ENCODE measurements around the gene RBM5. TPM values are rescaled to one million over a fixed set of nuclear protein-coding genes. Genes with fewer than 3 reads are reported as not detected.

RBM5 gene
- polyA plus RNA-seq, 1 donor (not counting 4 experiments of a cell fraction or from before 2014, with no cell fraction given), result 167 TPM

GRCh38 chr3:50100956-50101845 lies 12.5 kb downstream of the RBM5 start:
- Histone ChIP-seq H3K9me1 (ENCODE audit: control insufficient read depth, extremely low read depth, insufficient read depth, low read length) (no peaks in the 10 kb centered on the region), H3K79me2 (ENCODE audit: control insufficient read depth, insufficient read depth, low read length) (peaks cover 11% of the 10 kb centered on the region), H3K27me3 (ENCODE audit: control insufficient read depth, extremely low read depth, insufficient read depth, low read length) (no peaks in the 10 kb centered on the region), H2AFZ (ENCODE audit: control insufficient read depth, low read length) (no peak overlapping the region), H3K9ac (ENCODE audit: control insufficient read depth, extremely low read depth, insufficient read depth, low read length) (no peak overlapping the region), H3K4me1 (ENCODE audit: control insufficient read depth, extremely low read depth, insufficient read depth, low read length) (no peaks in the 10 kb centered on the region), H3K4me3 (ENCODE audit: control insufficient read depth in 2 of 3, extremely low read depth in 1 of 3, insufficient read depth in 2 of 3, low read depth in 1 of 3, low read length in 3 of 3) (no peak overlapping the region), H3K36me3 (ENCODE audit: control insufficient read depth in 2 of 2, extremely low read depth in 1 of 2, insufficient read depth in 2 of 2, low read length in 2 of 2) (peaks cover 37 to 67% of the 10 kb centered on the region in 2 experiments), H3K27ac (ENCODE audit: control insufficient read depth, insufficient read depth, low read length) (no peak overlapping the region), H3K4me2 (ENCODE audit: control insufficient read depth, extremely low read depth, insufficient read depth, low read depth, low read length) (no peak overlapping the region), H4K20me1 (ENCODE audit: control insufficient read depth, extremely low read depth, insufficient read depth, low read length) (no peaks in the 10 kb centered on the region), H3K9me3 (ENCODE audit: control insufficient read depth, low read depth, low read length) (no peaks in the 10 kb centered on the region)
- FAIRE-seq (no peak), DNase-seq (ENCODE audit: low read depth, low spot score) (no peak)
- no peak for TF ChIP-seq EZH2 (IDR thresholded peaks at IDR 0.05; ENCODE audit: low read length)
- TF ChIP-seq, protein P1, sequence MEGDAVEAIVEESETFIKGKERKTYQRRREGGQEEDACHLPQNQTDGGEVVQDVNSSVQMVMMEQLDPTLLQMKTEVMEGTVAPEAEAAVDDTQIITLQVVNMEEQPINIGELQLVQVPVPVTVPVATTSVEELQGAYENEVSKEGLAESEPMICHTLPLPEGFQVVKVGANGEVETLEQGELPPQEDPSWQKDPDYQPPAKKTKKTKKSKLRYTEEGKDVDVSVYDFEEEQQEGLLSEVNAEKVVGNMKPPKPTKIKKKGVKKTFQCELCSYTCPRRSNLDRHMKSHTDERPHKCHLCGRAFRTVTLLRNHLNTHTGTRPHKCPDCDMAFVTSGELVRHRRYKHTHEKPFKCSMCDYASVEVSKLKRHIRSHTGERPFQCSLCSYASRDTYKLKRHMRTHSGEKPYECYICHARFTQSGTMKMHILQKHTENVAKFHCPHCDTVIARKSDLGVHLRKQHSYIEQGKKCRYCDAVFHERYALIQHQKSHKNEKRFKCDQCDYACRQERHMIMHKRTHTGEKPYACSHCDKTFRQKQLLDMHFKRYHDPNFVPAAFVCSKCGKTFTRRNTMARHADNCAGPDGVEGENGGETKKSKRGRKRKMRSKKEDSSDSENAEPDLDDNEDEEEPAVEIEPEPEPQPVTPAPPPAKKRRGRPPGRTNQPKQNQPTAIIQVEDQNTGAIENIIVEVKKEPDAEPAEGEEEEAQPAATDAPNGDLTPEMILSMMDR (optimal IDR thresholded peaks at IDR 0.05 in 1 of 3, IDR thresholded peaks at IDR 0.05 in 1 of 3, conservative IDR thresholded peaks at IDR 0.05 in 1 of 3; ENCODE audit: extremely low read depth in 1 of 3, insufficient read depth in 2 of 3, low read length in 3 of 3), result no peak
- dilution Hi-C loops (cut with MboI; ENCODE audit: extremely low pct_ligation_motif_present, low sequenced_read_pairs), result no loop called here

- Histone ChIP-seq H3K36me3 (ENCODE audit: control insufficient read depth in 2 of 2, extremely low read depth in 1 of 2, insufficient read depth in 2 of 2, low read length in 2 of 2) (peaks cover 37 to 66% of the 10 kb centered on the region in 2 experiments), H3K4me3 (ENCODE audit: control insufficient read depth in 2 of 3, extremely low read depth in 1 of 3, insufficient read depth in 2 of 3, low read depth in 1 of 3, low read length in 3 of 3) (no peak overlapping the region), H3K9me3 (ENCODE audit: control insufficient read depth, low read depth, low read length) (no peaks in the 10 kb centered on the region), H4K20me1 (ENCODE audit: control insufficient read depth, extremely low read depth, insufficient read depth, low read length) (no peaks in the 10 kb centered on the region), H3K4me1 (ENCODE audit: control insufficient read depth, extremely low read depth, insufficient read depth, low read length) (no peaks in the 10 kb centered on the region), H3K9ac (ENCODE audit: control insufficient read depth, extremely low read depth, insufficient read depth, low read length) (no peak overlapping the region), H3K79me2 (ENCODE audit: control insufficient read depth, insufficient read depth, low read length) (peaks cover 4% of the 10 kb centered on the region), H3K27me3 (ENCODE audit: control insufficient read depth, extremely low read depth, insufficient read depth, low read length) (no peaks in the 10 kb centered on the region), H3K9me1 (ENCODE audit: control insufficient read depth, extremely low read depth, insufficient read depth, low read length) (no peaks in the 10 kb centered on the region), H2AFZ (ENCODE audit: control insufficient read depth, low read length) (no peak overlapping the region), H3K4me2 (ENCODE audit: control insufficient read depth, extremely low read depth, insufficient read depth, low read depth, low read length) (no peak overlapping the region), H3K27ac (ENCODE audit: control insufficient read depth, insufficient read depth, low read length) (no peak overlapping the region)
- DNase-seq (ENCODE audit: low read depth, low spot score), result no peak
- dilution Hi-C loops (cut with MboI; ENCODE audit: extremely low pct_ligation_motif_present, low sequenced_read_pairs), result no loop called here
- no peak for FAIRE-seq
- TF ChIP-seq, protein P1 (optimal IDR thresholded peaks at IDR 0.05 in 1 of 3, IDR thresholded peaks at IDR 0.05 in 1 of 3, conservative IDR thresholded peaks at IDR 0.05 in 1 of 3; ENCODE audit: extremely low read depth in 1 of 3, insufficient read depth in 2 of 3, low read length in 3 of 3), result no peak
- no peak for TF ChIP-seq EZH2 (IDR thresholded peaks at IDR 0.05; ENCODE audit: low read length)
Measured at GRCh38 chr3:50102558-50102957, 13.8 kb downstream of the RBM5 start.

Data from keratinocyte (primary cell).